ENCODE data around the gene ZBTB9.

ZBTB9 gene

DNA sequence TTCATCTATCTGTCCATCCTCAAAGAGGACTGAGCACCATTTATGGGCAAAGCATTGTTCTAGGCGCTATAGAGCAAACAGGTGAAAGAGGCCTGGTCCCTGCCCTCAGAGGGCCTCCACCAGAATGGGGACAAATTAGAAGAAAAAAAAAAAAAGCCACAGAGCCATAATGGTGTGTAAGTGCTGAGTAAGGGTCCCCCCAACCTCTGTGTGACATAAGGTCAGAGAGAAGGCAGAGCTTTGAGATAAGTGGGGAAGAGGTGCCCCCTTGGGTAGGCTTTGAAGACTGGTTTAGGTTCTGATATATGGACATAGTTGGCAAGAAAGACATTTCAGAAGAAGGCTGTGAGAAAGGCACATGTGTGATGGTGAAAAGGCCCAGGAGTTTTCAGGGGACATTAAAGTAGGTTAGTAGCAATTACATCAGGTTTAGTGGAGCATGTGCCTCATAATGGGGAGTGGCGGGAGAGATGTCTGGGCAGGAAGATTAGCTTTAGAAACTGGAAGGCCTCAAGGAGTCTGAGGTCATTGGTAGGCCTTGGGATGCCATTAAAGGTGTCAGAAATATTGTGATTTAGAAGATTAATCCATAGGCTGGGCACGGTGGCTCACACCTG, 15.3 kb upstream of the ZBTB9 start:
- Histone ChIP-seq H3K27me3 (ENCODE audit: control insufficient read depth in 1 of 2, insufficient read depth in 2 of 2, low read length in 2 of 2) (no peaks in the 10 kb centered on the region), H3K27ac (ENCODE audit: low read length) (no peak overlapping the region), H3K4me3 (ENCODE audit: low read length in 2 of 2) (no peak overlapping the region), H3K9ac (ENCODE audit: low read length in 2 of 2) (no peak overlapping the region), H3K4me1 (ENCODE audit: control insufficient read depth, insufficient read depth, low read length) (peaks cover 6% of the 10 kb centered on the region), H3K36me3 (ENCODE audit: control insufficient read depth in 2 of 2, insufficient read depth in 2 of 2, low read length in 2 of 2) (peaks cover 39 to 52% of the 10 kb centered on the region in 2 donors), H3K9me3 (ENCODE audit: control insufficient read depth in 2 of 2, low read length in 2 of 2) (no peaks in the 10 kb centered on the region)

DNA sequence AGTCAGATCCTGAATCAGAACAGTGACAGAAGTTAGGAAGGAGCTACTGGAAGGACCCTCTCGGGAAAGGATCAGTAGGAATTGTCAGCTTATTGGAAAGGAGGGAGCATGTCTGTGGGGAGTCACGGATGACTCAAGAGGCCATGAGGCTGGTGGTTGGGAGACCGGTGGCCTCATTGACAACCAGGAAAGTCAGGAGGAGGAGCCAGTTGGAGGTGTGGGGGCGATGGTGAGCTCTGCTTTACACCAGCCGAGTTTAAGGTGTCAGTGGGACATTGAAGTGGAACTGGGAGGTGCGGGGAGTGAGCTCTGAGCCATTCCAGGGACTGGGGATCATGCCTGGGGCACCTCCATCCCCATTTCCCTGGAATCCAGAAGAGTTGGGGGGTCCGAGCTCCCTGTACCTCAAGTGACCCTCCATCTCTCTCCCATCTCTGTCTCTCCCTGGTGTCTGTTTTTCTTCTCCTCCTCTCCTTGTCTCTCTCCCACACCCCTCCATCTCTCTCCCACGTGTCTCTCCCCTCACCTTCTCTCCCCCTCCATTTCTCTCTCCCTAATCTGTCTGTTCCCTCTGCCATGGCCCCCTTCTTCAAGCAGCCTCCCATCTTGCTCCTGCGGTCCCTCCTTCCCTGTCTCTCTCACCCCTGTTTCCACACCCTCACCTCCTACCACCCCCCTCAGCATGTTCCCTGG, 14.3 kb upstream of the ZBTB9 start:
- Histone ChIP-seq H3K9me3 (ENCODE audit: control insufficient read depth in 2 of 2, low read length in 2 of 2) (no peaks in the 10 kb centered on the region), H3K36me3 (ENCODE audit: control insufficient read depth in 2 of 2, insufficient read depth in 2 of 2, low read length in 2 of 2) (peaks cover 48 to 61% of the 10 kb centered on the region in 2 donors), H3K9ac (ENCODE audit: low read length in 2 of 2) (no peak overlapping the region), H3K4me3 (ENCODE audit: low read length in 2 of 2) (no peak overlapping the region), H3K27ac (ENCODE audit: low read length) (no peak overlapping the region), H3K4me1 (ENCODE audit: control insufficient read depth, insufficient read depth, low read length) (no peaks in the 10 kb centered on the region), H3K27me3 (ENCODE audit: control insufficient read depth in 1 of 2, insufficient read depth in 2 of 2, low read length in 2 of 2) (no peaks in the 10 kb centered on the region)

DNA sequence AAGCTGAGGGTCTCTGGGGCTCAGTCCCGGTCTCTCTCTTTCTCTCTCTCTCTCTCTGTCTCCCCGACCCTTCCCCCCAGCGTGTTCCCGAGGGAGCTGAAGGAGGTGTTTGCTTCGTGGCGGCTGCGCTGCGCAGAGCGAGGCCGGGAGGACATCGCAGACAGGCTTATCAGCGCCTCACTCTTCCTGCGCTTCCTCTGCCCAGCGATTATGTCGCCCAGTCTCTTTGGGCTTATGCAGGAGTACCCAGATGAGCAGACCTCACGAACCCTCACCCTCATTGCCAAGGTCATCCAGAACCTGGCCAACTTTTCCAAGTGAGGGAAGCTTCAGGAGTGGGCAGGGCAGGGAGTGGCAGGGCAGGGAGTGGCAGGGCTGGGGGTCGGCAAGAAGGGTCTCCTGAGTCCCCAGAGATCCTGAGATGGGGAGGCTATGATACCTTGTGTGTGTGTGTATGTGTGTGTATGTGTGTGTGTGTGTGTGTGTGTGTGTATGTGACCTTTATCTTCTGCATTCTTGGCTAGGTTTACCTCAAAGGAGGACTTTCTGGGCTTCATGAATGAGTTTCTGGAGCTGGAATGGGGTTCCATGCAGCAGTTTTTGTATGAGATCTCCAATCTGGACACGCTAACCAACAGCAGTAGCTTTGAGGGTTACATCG, 13.6 kb upstream of the ZBTB9 start:
- Histone ChIP-seq H3K4me1 (ENCODE audit: control insufficient read depth, insufficient read depth, low read length) (no peaks in the 10 kb centered on the region), H3K9me3 (ENCODE audit: control insufficient read depth in 2 of 2, low read length in 2 of 2) (no peaks in the 10 kb centered on the region), H3K9ac (ENCODE audit: low read length in 2 of 2) (no peak overlapping the region), H3K4me3 (ENCODE audit: low read length in 2 of 2) (no peak overlapping the region), H3K27ac (ENCODE audit: low read length) (no peak overlapping the region), H3K27me3 (ENCODE audit: control insufficient read depth in 1 of 2, insufficient read depth in 2 of 2, low read length in 2 of 2) (no peaks in the 10 kb centered on the region), H3K36me3 (ENCODE audit: control insufficient read depth in 2 of 2, insufficient read depth in 2 of 2, low read length in 2 of 2) (peaks cover 42 to 57% of the 10 kb centered on the region in 2 donors)

DNA sequence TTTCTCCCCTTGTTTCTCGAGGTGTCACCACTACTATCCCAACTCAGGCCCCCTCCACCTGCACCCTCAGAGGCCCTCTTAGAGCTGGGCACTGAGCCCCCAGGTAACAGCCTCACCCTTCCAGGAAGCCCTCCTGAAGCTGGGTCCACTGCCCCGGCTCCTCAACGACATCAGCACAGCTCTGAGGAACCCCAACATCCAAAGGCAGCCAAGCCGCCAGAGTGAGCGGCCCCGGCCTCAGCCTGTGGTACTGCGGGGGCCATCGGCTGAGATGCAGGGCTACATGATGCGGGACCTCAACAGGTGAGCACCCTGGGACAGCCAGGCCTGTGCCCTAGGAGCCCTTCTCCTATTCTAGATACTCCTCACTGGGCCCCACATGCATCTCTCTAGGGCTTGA, 12.9 kb upstream of the ZBTB9 start:
- H3K27me3 ChIP-seq (ENCODE audit: control insufficient read depth in 1 of 2, insufficient read depth in 2 of 2, low read length in 2 of 2): no peaks in the 10 kb centered on the region
- no peak overlapping the region for H3K9ac ChIP-seq (ENCODE audit: low read length in 2 of 2)
- H3K36me3 ChIP-seq (ENCODE audit: control insufficient read depth in 2 of 2, insufficient read depth in 2 of 2, low read length in 2 of 2): peaks cover 48 to 57% of the 10 kb centered on the region in 2 donors
- H3K4me3 ChIP-seq (ENCODE audit: low read length in 2 of 2): no peak overlapping the region
- no peak overlapping the region for H3K27ac ChIP-seq (ENCODE audit: low read length)
- no peaks in the 10 kb centered on the region for H3K9me3 ChIP-seq (ENCODE audit: control insufficient read depth in 2 of 2, low read length in 2 of 2)
- H3K4me1 ChIP-seq (ENCODE audit: control insufficient read depth, insufficient read depth, low read length): no peaks in the 10 kb centered on the region

DNA sequence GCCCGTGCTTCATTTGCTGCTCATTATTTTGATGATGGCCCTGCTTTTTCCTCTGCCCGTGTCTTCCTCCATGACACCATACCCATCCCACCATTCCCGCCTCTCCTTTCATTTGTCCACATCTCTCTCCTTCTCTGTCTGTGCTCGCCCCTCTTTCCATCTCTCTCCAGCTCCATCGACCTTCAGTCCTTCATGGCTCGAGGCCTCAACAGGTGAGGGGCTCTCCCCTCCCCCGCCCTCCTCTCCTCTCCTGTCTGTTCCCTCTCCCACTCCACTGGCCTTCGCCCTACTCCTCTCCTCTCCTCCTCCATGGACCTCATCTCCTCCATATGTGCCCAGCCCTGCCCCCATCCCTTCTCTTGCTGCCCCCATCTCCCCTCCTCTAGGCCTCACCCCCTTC, 12.1 kb upstream of the ZBTB9 start:
- peaks cover 44 to 55% of the 10 kb centered on the region in 2 donors for H3K36me3 ChIP-seq (ENCODE audit: control insufficient read depth in 2 of 2, insufficient read depth in 2 of 2, low read length in 2 of 2)

DNA sequence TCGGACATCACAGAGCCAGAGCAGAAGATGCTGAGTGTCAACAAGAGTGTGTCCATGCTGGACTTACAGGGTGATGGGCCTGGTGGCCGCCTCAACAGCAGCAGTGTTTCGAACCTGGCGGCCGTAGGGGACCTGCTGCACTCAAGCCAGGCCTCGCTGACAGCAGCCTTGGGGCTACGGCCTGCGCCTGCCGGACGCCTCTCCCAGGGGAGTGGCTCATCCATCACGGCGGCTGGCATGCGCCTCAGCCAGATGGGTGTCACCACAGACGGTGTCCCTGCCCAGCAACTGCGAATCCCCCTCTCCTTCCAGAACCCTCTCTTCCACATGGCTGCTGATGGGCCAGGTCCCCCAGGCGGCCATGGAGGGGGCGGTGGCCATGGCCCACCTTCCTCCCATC, 11.4 kb upstream of the ZBTB9 start:
- Histone ChIP-seq H3K9me3 (ENCODE audit: control insufficient read depth in 2 of 2, low read length in 2 of 2) (no peaks in the 10 kb centered on the region), H3K9ac (ENCODE audit: low read length in 2 of 2) (no peak overlapping the region), H3K27ac (ENCODE audit: low read length) (no peak overlapping the region), H3K27me3 (ENCODE audit: control insufficient read depth in 1 of 2, insufficient read depth in 2 of 2, low read length in 2 of 2) (no peaks in the 10 kb centered on the region), H3K4me3 (ENCODE audit: low read length in 2 of 2) (no peak overlapping the region), H3K36me3 (ENCODE audit: control insufficient read depth in 2 of 2, insufficient read depth in 2 of 2, low read length in 2 of 2) (peaks cover 46 to 55% of the 10 kb centered on the region in 2 donors), H3K4me1 (ENCODE audit: control insufficient read depth, insufficient read depth, low read length) (no peaks in the 10 kb centered on the region)

More for the DNA sequence above, 12.1 kb upstream of the ZBTB9 start:
- Histone ChIP-seq H3K27ac (ENCODE audit: low read length) (no peak overlapping the region), H3K27me3 (ENCODE audit: control insufficient read depth in 1 of 2, insufficient read depth in 2 of 2, low read length in 2 of 2) (no peaks in the 10 kb centered on the region), H3K4me3 (ENCODE audit: low read length in 2 of 2) (no peak overlapping the region), H3K9ac (ENCODE audit: low read length in 2 of 2) (no peak overlapping the region), H3K9me3 (ENCODE audit: control insufficient read depth in 2 of 2, low read length in 2 of 2) (no peaks in the 10 kb centered on the region), H3K4me1 (ENCODE audit: control insufficient read depth, insufficient read depth, low read length) (no peaks in the 10 kb centered on the region)

DNA sequence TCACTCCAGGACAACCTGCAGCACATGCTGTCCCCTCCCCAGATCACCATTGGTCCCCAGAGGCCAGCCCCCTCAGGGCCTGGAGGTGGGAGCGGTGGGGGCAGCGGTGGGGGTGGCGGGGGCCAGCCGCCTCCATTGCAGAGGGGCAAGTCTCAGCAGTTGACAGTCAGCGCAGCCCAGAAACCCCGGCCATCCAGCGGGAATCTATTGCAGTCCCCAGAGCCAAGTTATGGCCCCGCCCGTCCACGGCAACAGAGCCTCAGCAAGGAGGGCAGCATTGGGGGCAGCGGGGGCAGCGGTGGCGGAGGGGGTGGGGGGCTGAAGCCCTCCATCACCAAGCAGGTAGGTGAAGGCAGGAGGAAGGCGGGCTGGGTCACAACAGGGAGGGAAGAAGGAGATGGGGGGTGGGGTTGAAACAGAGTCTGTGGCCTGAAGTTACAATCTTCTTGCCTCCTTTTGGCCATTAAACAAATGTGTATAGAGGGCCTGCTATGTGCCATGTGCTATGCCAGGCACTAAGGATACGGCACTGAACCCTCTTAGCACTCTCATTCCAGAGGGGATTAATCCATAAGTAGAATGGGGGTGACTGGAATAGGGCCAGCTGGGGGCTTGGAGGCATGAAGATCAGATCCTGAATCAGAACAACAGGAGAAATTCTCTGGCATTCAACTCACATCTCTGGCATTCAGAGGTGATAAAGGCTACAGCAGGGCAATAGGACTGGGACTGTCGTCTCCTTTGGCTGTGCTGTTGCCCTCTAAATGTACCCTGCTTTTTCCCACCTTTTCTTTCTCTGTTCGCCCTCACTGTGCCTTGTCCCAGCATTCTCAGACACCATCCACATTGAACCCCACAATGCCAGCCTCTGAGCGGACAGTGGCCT, 10.5 kb upstream of the ZBTB9 start:
- H3K27ac ChIP-seq (ENCODE audit: low read length): no peak overlapping the region
- H3K27me3 ChIP-seq (ENCODE audit: control insufficient read depth in 1 of 2, insufficient read depth in 2 of 2, low read length in 2 of 2): no peaks in the 10 kb centered on the region
- H3K4me1 ChIP-seq (ENCODE audit: control insufficient read depth, insufficient read depth, low read length): no peaks in the 10 kb centered on the region
- no peak overlapping the region for H3K9ac ChIP-seq (ENCODE audit: low read length in 2 of 2)
- H3K9me3 ChIP-seq (ENCODE audit: control insufficient read depth in 2 of 2, low read length in 2 of 2): no peaks in the 10 kb centered on the region
- peaks cover 41 to 48% of the 10 kb centered on the region in 2 donors for H3K36me3 ChIP-seq (ENCODE audit: control insufficient read depth in 2 of 2, insufficient read depth in 2 of 2, low read length in 2 of 2)
- no peak overlapping the region for H3K4me3 ChIP-seq (ENCODE audit: low read length in 2 of 2)

DNA sequence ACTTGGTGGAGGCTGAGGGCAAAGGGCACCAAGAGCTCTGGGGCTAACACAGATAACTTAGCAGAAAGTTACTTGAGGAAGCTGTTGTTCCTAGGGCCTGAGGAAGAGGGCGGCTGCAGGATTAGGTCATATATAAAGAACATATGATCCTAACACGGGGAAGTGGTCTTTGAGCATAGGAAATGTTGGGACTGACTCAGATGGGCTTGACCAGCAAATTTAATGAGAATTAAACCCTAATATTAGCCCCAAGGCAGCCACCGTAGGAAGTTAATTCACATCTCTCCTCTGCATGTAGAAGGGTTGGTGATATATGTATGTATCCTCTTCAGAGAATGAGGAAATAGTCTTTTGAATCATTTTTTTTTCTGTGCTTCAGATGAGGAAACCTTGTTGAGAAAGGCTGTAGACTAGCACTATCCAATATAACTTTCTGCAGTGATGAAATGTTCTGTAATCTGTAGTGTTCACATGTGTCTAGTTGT, 9.2 kb upstream of the ZBTB9 start:
- Histone ChIP-seq H3K9me3 (ENCODE audit: control insufficient read depth in 2 of 2, low read length in 2 of 2) (no peaks in the 10 kb centered on the region), H3K4me1 (ENCODE audit: control insufficient read depth, insufficient read depth, low read length) (no peaks in the 10 kb centered on the region), H3K27me3 (ENCODE audit: control insufficient read depth in 1 of 2, insufficient read depth in 2 of 2, low read length in 2 of 2) (no peaks in the 10 kb centered on the region), H3K4me3 (ENCODE audit: low read length in 2 of 2) (no peak overlapping the region), H3K27ac (ENCODE audit: low read length) (no peak overlapping the region), H3K9ac (ENCODE audit: low read length in 2 of 2) (no peak overlapping the region), H3K36me3 (ENCODE audit: control insufficient read depth in 2 of 2, insufficient read depth in 2 of 2, low read length in 2 of 2) (peaks cover 38 to 49% of the 10 kb centered on the region in 2 donors)

DNA sequence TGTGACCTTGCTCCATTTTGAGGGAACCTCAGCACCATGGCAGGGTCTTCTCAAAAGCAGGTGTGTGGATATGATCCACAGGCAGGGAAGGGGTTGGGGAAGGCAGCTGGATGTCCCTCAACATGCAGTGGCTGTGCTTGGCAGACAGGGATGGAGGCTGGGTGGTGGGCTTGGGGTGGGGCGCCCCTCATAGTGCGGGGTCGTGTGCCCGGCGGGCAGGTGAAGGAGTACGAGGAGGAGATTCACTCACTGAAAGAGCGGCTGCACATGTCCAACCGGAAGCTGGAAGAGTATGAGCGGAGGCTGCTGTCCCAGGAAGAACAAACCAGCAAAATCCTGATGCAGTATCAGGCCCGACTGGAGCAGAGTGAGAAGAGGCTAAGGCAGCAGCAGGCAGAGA, 8.0 kb upstream of the ZBTB9 start:
- Histone ChIP-seq H3K27ac (ENCODE audit: low read length) (no peak overlapping the region), H3K9me3 (ENCODE audit: control insufficient read depth in 2 of 2, low read length in 2 of 2) (no peaks in the 10 kb centered on the region), H3K9ac (ENCODE audit: low read length in 2 of 2) (no peak overlapping the region), H3K4me1 (ENCODE audit: control insufficient read depth, insufficient read depth, low read length) (no peaks in the 10 kb centered on the region), H3K27me3 (ENCODE audit: control insufficient read depth in 1 of 2, insufficient read depth in 2 of 2, low read length in 2 of 2) (no peaks in the 10 kb centered on the region), H3K36me3 (ENCODE audit: control insufficient read depth in 2 of 2, insufficient read depth in 2 of 2, low read length in 2 of 2) (peaks cover 34 to 42% of the 10 kb centered on the region in 2 donors), H3K4me3 (ENCODE audit: low read length in 2 of 2) (no peak overlapping the region)

DNA sequence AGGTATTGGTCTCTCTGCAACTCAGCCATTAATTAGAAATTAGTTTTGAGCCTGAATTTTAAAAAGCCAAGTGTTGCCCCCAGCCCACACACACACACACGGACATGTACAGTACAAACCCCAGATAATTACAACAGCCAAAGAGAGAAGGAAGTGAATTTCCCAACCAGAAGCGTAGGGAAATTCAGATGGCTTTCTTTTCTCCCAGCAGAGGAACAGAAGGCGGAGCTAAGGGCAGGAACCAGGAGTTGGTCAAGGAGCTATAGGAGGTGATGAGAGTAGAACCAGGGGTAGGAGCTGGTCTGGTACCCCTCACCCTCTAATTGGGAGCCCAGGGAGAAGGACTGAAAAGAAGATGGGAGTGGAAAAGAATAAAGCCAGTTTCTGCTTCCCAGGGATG, 3.9 kb upstream of the ZBTB9 start:
- Histone ChIP-seq H3K9ac (ENCODE audit: low read length in 2 of 2) (no peak overlapping the region), H3K9me3 (ENCODE audit: control insufficient read depth in 2 of 2, low read length in 2 of 2) (no peaks in the 10 kb centered on the region), H3K4me3 (ENCODE audit: low read length in 2 of 2) (no peak overlapping the region), H3K27ac (ENCODE audit: low read length) (no peak overlapping the region), H3K36me3 (ENCODE audit: control insufficient read depth in 2 of 2, insufficient read depth in 2 of 2, low read length in 2 of 2) (peaks cover 16 to 21% of the 10 kb centered on the region in 2 donors), H3K4me1 (ENCODE audit: control insufficient read depth, insufficient read depth, low read length) (peaks cover 17% of the 10 kb centered on the region), H3K27me3 (ENCODE audit: control insufficient read depth in 1 of 2, insufficient read depth in 2 of 2, low read length in 2 of 2) (no peaks in the 10 kb centered on the region)
